ENCODE results near the gene NDUFAF7.
"Not testable (repeated sequence)": the region's sequence is repeated elsewhere in the genome, so short reads cannot be mapped to it uniquely, and the experiment has no call there.

NDUFAF7 gene

DNA sequence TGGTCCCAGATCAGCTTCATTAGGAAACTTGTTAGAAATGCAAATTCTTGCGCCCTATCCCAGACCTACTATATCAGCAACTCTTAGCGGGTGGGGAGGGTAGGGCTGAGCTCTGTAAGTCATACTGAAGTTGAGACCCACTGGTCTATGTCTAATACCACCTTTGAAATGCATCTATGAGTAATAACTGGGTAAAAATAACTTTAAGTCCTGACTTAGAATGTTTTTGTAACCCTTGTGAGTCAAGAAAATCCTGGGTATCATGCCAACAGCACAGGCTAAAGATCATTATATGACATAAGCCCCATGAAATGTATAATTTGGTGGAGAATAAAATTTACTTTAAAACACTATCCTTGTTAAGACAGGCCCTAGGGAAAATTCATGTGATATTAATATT, 51.7 kb downstream of the NDUFAF7 start:
- DNase-seq = no peak

DNA sequence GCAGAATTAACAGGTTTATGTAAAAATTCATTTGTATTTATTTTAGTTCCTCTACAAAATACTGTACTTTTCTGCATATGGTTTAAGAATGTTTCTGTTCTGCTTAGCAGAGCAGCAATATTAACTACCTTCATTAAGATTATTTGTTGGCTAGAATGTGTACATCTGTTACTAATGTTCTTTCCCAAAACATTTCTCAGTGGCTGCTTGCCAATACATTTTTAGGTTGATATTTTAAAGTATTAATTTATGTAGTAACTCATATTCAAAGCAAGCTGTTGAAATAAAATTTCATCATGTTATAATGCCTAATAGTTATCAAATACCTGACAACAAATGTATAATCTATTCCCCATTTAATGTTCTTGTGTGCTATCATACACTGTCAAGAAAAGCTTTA, 52.9 kb downstream of the NDUFAF7 start:
- no peak for DNase-seq

GRCh38 chr2:37287966-37288365, 56.5 kb downstream of the NDUFAF7 start:
- no peak for DNase-seq

DNA sequence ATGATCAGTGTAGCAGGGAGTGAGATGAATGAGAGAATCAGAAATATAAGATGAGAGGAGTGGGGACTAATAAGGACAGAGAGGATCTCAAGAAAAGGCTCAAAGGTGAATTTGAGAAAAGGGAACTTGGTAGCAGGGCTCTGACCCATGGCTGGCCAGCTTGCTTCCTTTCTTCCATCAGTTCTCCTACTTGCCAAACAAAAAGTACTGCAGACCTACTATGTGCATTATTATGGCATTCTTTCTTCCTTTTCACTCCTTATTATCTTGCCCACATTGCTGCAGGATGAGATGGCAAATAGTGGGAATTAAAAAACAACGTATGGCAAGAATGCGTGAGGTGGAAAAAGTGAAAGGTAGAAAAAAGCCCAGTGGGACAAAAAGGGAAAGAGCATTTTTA, 60.2 kb downstream of the NDUFAF7 start:
- DNase-seq = no peak

- not testable (repeated sequence) for DNase-seq
These were observed 63.4 kb downstream of the NDUFAF7 start for GRCh38 chr2:37294858-37295257.

DNA sequence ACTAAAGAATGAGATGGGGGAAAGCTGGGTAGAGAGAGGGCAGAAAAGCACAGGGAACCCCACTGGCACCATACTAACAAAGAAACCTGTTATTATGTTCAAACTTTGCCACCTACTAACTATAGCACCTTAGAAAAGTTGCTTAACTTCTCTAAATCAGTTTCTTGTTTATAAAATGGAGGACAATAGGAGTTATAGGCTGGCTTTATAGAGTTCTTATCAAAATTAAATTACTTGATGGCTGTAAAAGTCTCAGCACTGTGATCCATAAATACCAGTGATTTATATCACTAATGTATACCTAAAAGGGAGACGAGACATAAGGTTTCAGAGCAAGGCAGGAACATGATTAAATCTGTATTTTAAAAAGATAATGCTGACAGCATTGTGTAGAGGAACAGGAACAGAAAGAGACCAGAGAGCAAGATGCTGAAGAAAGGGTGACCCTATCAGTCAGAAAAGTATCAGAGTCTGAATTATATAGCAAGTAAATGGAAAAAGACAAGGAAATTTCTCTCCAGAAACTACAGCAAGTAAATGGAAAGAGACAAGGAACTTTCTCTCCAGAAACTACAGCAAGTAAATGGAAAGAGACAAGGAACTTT, 64.1 kb downstream of the NDUFAF7 start:
- no peak for DNase-seq

- no peak for DNase-seq
These were observed 66.2 kb downstream of the NDUFAF7 start for GRCh38 chr2:37297632-37298031.

Measured in activated CD4-positive, CD25-positive, alpha-beta regulatory T cell treated with anti-CD3 and anti-CD28 coated beads, Interleukin-2, amount 50 U/mL, for 72 hours (primary cell).